Duodenal mucosa (tissue), 2 donors: ENCODE results near the gene KIF13A.
A peak's percentile ranks its signal among the peaks of the same experiment; 100 is the strongest.
"Not testable (repeated sequence)": the region's sequence is repeated elsewhere in the genome, so short reads cannot be mapped to it uniquely, and the experiment has no call there.

ENCODE experiments used
- H3K27ac ChIP-seq: one replicate; pipeline ENCODE4 v1.7.0; 2013; ENCODE audit warnings: low read depth, low read length
- H3K27me3 ChIP-seq, 2 donors: one replicate each; pipeline ENCODE4 v1.7.0; 2013; ENCODE audit warnings: low read length in 2 of 2, control low read depth in 1 of 2; ENCODE audit not compliant: insufficient read depth in 2 of 2, control insufficient read depth in 1 of 2
- H3K36me3 ChIP-seq, 2 donors: one replicate each; pipeline ENCODE4 v1.7.0; 2013; ENCODE audit warnings: low read length in 2 of 2, control low read depth in 1 of 2; ENCODE audit not compliant: insufficient read depth in 2 of 2, control insufficient read depth in 1 of 2
- H3K4me1 ChIP-seq, 2 donors: one replicate each; pipeline ENCODE4 v1.7.0; 2013; ENCODE audit warnings: low read length in 2 of 2, control low read depth in 1 of 2; ENCODE audit not compliant: insufficient read depth in 2 of 2, control insufficient read depth in 1 of 2
- H3K4me3 ChIP-seq, 2 donors: one replicate each; pipeline ENCODE4 v1.7.0; 2013; ENCODE audit warnings: low read length in 2 of 2, low read depth in 1 of 2
- H3K9ac ChIP-seq, 2 donors: one replicate each; pipeline ENCODE4 v1.7.0; 2013; ENCODE audit warnings: low read length in 2 of 2, low read depth in 1 of 2
- H3K9me3 ChIP-seq, 2 donors: one replicate each; pipeline ENCODE4 v1.7.0; 2013; ENCODE audit warnings: low read length in 2 of 2, control low read depth in 1 of 2; ENCODE audit not compliant: control insufficient read depth in 1 of 2

Gene KIF13A

GRCh38 chr6:17890309-17890708 is 97.1 kb downstream of the KIF13A start:
- Histone ChIP-seq H3K36me3 (peaks cover 9 to 22% of the 10 kb centered on the region in 2 donors), H3K27ac (no peak overlapping the region), H3K9me3 (peaks cover 10 to 13% of the 10 kb centered on the region in 2 donors), H3K9ac (no peak overlapping the region), H3K27me3 (no peaks in the 10 kb centered on the region), H3K4me3 (no peak overlapping the region), H3K4me1 (peaks cover 11% of the 10 kb centered on the region in 2 donors)

DNA sequence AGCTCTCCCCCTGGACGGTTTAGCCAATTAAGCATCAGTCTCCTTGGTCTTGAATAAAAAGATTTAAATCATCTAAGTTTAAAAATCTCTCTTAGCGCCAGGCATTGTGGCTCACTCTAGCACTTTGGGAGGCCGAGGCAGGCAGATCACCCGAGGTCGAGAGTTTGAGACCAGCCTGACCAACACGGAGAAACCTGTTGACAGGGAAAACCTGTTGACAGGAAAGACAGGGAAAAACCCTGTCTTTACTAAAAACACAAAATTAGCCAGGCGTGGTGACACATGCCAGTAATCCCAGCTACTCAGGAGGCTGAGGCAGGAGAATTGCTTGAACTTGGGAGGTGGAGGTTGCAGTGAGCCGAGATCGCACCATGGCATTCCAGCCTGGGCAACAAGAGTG is 97.7 kb downstream of the KIF13A start:
- not testable (repeated sequence) for H3K9me3 ChIP-seq, H3K27ac ChIP-seq, H3K4me3 ChIP-seq, H3K27me3 ChIP-seq, H3K9ac ChIP-seq
- H3K4me1 ChIP-seq: peaks cover 16 to 17% of the 10 kb centered on the region in 2 donors
- peaks cover 4 to 17% of the 10 kb centered on the region in 2 donors for H3K36me3 ChIP-seq

DNA sequence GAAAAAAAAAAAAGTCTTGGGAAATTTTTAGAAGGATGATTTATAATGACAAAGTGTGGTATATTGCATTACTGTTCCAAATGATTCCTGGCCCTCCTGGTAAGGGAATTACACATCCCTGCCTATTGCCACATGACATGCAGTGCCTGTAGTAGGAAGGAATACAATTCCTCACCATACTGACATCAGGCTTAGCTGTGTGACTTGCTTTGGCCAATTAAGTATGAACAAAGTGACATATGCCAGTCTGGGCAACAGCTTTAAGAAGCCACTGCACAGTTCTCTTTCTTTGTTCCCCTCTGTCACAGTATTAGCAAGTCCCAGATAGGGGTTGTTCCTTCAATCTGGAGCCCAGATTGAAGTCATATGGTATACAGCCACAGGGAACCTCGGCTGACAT is 100.5 kb downstream of the KIF13A start:
- Histone ChIP-seq H3K27ac (no peak overlapping the region), H3K27me3 (no peaks in the 10 kb centered on the region), H3K36me3 (peaks cover 0 to 4% of the 10 kb centered on the region in 2 donors), H3K4me3 (no peak overlapping the region), H3K9me3 (no peaks in the 10 kb centered on the region), H3K4me1 (peaks cover 31 to 32% of the 10 kb centered on the region in 2 donors), H3K9ac (no peak overlapping the region)

- H3K27ac ChIP-seq: no peak overlapping the region
- no peaks in the 10 kb centered on the region for H3K27me3 ChIP-seq
- H3K4me3 ChIP-seq: no peak overlapping the region
- H3K36me3 ChIP-seq: peaks cover 0 to 4% of the 10 kb centered on the region in 2 donors
- H3K9me3 ChIP-seq: no peaks in the 10 kb centered on the region
- no peak overlapping the region for H3K9ac ChIP-seq
- peaks cover 31 to 32% of the 10 kb centered on the region in 2 donors for H3K4me1 ChIP-seq
Measured at GRCh38 chr6:17885889-17886576, 101.4 kb downstream of the KIF13A start.

DNA sequence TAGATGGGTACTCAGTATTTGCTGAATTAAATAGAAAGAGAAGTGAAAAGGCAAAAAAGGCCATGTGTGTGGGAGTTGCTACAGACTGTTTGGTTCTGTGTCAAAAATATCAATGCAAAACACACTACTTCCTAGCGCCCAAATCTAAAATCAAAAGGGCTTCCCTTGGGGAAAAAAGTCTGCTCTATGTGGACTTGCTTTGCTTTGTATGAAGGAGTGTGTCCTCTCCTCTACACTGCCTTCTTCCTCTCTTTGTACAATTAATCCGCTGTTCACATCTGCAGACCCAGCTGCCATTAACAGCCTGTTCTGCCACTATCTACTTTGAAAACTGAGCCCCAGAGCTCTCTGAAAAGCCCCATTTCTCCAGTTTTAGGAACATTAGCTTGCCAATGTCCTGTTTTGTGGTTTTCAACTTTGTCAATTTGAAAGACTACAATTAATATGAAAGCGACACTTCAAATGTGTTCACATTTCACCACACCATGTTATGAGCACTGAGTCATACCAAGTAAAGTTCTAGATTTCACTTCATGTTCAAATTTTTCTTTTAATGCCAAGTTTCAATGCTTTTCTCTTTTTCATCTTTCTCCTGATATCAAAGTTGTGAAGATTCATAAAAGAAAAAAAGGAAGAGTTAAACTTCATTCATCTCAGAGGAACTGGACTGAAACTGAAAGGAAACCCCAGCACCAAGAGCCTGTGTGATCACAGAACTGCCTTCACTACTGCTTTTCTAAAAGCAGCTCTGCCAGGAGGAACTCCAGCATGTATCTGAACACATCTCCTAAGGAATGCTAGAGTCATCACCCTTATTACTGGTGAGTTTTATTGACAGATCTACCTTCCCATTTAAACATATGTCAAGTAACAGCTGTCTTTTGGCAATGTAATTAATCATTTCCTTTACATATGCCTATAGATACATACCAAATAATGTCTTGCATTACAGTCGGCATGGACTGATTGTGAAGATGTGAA is 102.6 kb downstream of the KIF13A start:
- no peaks in the 10 kb centered on the region for H3K9me3 ChIP-seq
- no peaks in the 10 kb centered on the region for H3K27me3 ChIP-seq
- H3K27ac ChIP-seq: no peak overlapping the region
- peak overlapping the region; percentile 26 to 34 for H3K4me3 ChIP-seq
- peaks cover 31 to 32% of the 10 kb centered on the region in 2 donors for H3K4me1 ChIP-seq
- peak overlapping the region in 1 of 2 donors; percentile 21 for H3K9ac ChIP-seq
- H3K36me3 ChIP-seq: peaks cover 0 to 4% of the 10 kb centered on the region in 2 donors

GRCh38 chr6:17883665-17884497 is 103.6 kb downstream of the KIF13A start:
- Histone ChIP-seq H3K4me3 (peak overlapping the region in 1 of 2 donors; percentile 26), H3K27ac (no peak overlapping the region), H3K9ac (no peak overlapping the region), H3K27me3 (no peaks in the 10 kb centered on the region), H3K36me3 (peaks cover 0 to 4% of the 10 kb centered on the region in 2 donors), H3K9me3 (no peaks in the 10 kb centered on the region), H3K4me1 (peaks cover 32 to 33% of the 10 kb centered on the region in 2 donors)

DNA sequence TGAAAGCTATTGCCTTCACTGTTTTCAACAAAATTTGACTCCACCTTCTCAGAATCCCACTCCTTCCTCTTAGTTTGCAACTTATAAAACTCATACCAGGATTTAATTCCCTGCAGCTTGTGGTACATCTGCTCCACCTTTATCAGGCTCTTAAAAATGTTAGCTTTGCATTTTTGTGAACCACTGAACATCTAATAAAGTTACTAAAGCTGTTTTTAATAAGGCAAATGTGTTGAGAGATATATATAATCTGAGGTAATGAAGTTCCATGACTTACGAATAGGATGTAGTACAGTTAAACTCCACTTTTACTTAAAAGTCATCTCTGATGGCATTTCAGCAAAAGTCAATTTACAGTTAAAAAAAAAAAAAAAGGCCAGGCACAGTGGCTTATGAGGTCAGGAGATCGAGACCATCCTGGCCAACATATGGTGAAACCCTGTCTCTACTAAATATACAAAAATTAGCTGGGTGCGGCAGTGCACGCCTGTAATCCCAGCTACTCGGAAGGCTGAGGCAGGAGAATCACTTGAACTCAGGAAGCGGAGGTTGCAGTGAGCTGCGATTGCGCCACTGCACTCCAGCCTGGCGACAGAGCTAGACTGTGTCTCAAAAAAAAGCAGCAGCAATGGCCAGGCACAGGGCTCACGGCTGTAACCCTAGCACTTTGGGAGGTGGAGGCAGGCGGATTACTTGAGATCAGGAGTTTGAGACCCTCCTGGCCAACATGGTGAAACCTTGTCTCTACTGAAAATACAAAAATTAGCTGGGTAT is 106.2 kb downstream of the KIF13A start:
- Histone ChIP-seq H3K36me3 (peaks cover 0 to 3% of the 10 kb centered on the region in 2 donors), H3K9me3 (no peaks in the 10 kb centered on the region), H3K27me3 (no peaks in the 10 kb centered on the region), H3K27ac (no peak overlapping the region), H3K9ac (no peak overlapping the region), H3K4me1 (peaks cover 36 to 41% of the 10 kb centered on the region in 2 donors), H3K4me3 (no peak overlapping the region)

DNA sequence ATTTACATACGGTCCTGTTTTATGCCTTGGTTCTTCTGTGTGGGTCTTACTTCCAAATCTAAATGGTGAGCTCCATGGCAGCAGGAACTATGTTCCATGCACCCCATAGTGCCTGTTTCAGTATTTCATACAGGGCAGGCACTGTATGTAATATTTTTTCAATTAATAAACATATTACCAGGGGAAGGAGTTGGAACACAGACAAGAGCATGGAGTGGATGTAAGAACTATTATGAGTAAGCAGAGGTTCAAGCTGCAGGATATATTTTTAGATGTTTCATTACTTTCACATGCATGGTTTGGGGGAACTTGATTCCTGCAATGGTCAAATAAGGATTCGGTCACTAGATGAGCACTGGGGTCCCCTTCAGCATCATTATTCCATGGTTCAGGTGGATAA is 108.3 kb downstream of the KIF13A start:
- H3K9me3 ChIP-seq: no peaks in the 10 kb centered on the region
- H3K27me3 ChIP-seq: no peaks in the 10 kb centered on the region
- peaks cover 21 to 28% of the 10 kb centered on the region in 2 donors for H3K4me1 ChIP-seq
- no peak overlapping the region for H3K4me3 ChIP-seq
- H3K36me3 ChIP-seq: no peaks in the 10 kb centered on the region
- H3K9ac ChIP-seq: no peak overlapping the region
- no peak overlapping the region for H3K27ac ChIP-seq

GRCh38 chr6:17878734-17879133 is 108.7 kb downstream of the KIF13A start:
- Histone ChIP-seq H3K9ac (no peak overlapping the region), H3K4me3 (no peak overlapping the region), H3K36me3 (no peaks in the 10 kb centered on the region), H3K27ac (no peak overlapping the region), H3K9me3 (no peaks in the 10 kb centered on the region), H3K4me1 (peaks cover 16 to 25% of the 10 kb centered on the region in 2 donors), H3K27me3 (no peaks in the 10 kb centered on the region)
